Activated CD8-positive, alpha-beta memory T cell treated with anti-CD3 and anti-CD28 coated beads, Interleukin-2, amount 50 U/mL, for 48 hours (primary cell): ENCODE measurements around the gene MMP3.
"Not testable (repeated sequence)": the region's sequence is repeated elsewhere in the genome, so short reads cannot be mapped to it uniquely, and the experiment has no call there.

Source experiments
- DNase-seq: peaks from one replicate; pipeline ENCODE4 v3.0.0-alpha.2; 2020

The MMP3 gene

GRCh38 chr11:102843489-102843888 lies at the start of gene MMP3:
TSS of gene MMP3 (minus strand) at chr11:102843609. CDS start at chr11:102843546, 63 bp downstream.
- DNase-seq = no peak

- no peak for DNase-seq
Measured at GRCh38 chr11:102891736-102892135, 48.3 kb upstream of the MMP3 start.

GRCh38 chr11:102886999-102887398 lies 43.6 kb upstream of the MMP3 start:
- no peak for DNase-seq

GRCh38 chr11:102883141-102883540 lies 39.7 kb upstream of the MMP3 start:
- no peak for DNase-seq

GRCh38 chr11:102882389-102883024 lies 39.1 kb upstream of the MMP3 start:
- no peak for DNase-seq

- no peak for DNase-seq
Measured at GRCh38 chr11:102879801-102880200, 36.4 kb upstream of the MMP3 start.

- DNase-seq = no peak
Measured at GRCh38 chr11:102878595-102878994, 35.2 kb upstream of the MMP3 start.

- no peak for DNase-seq
Measured at GRCh38 chr11:102874852-102875251, 31.4 kb upstream of the MMP3 start, which contains the start of gene MMP12. TSS of gene MMP12 (minus strand) at chr11:102874982. CDS start at chr11:102874937, 45 bp downstream.

GRCh38 chr11:102869354-102869964 lies 26.1 kb upstream of the MMP3 start:
- not testable (repeated sequence) for DNase-seq

- DNase-seq = no peak
Measured at GRCh38 chr11:102868339-102868738, 24.9 kb upstream of the MMP3 start.

GRCh38 chr11:102864724-102865123 lies 21.3 kb upstream of the MMP3 start:
- no peak for DNase-seq

GRCh38 chr11:102853956-102854355 lies 10.5 kb upstream of the MMP3 start:
- no peak for DNase-seq

- DNase-seq = no peak
Measured at GRCh38 chr11:102853055-102853454, 9.6 kb upstream of the MMP3 start.

- DNase-seq = no peak
Measured at GRCh38 chr11:102850973-102851745, 7.8 kb upstream of the MMP3 start.

GRCh38 chr11:102849311-102849710 lies 5.9 kb upstream of the MMP3 start:
- DNase-seq = no peak

- no peak for DNase-seq
Measured at GRCh38 chr11:102846292-102846691, 2.9 kb upstream of the MMP3 start.

- DNase-seq = no peak
Measured at GRCh38 chr11:102842930-102843329, 479 bp downstream of the MMP3 start.

GRCh38 chr11:102840018-102840417 lies 3.4 kb downstream of the MMP3 start:
- no peak for DNase-seq

GRCh38 chr11:102837646-102838045 lies 5.8 kb downstream of the MMP3 start:
- DNase-seq = no peak

- no peak for DNase-seq
Measured at GRCh38 chr11:102837156-102837555, 6.3 kb downstream of the MMP3 start.

- no peak for DNase-seq
Measured at GRCh38 chr11:102836290-102836875, 7.0 kb downstream of the MMP3 start.

GRCh38 chr11:102833731-102834130 lies 9.7 kb downstream of the MMP3 start:
- no peak for DNase-seq

- no peak for DNase-seq
Measured at GRCh38 chr11:102832612-102833011, 10.8 kb downstream of the MMP3 start.
